ENCODE measurements around the gene NCK2. TPM values are rescaled to one million over a fixed set of nuclear protein-coding genes. Genes with fewer than 3 reads are reported as not detected.

Gene NCK2
- total and polyA plus RNA-seq, 2 of the 13 experiments (the other 11 are each of a cell fraction or from before 2014, with no cell fraction given), result 14.8 to 23.5 TPM

- no peak for TF ChIP-seq ESRRA (CRISPR knock-in tag; IDR thresholded peaks at IDR 0.05; ENCODE audit: low read depth)
- TF ChIP-seq ZBTB46 (CRISPR knock-in tag; IDR thresholded peaks at IDR 0.05; ENCODE audit: borderline replicate concordance), result no peak
- no peak for TF ChIP-seq PITX1 (CRISPR knock-in tag; IDR thresholded peaks at IDR 0.05)
- TF ChIP-seq ZSCAN22 (CRISPR knock-in tag; IDR thresholded peaks at IDR 0.05), result no peak
- peak; percentile 82 for TF ChIP-seq ZNF777 (CRISPR knock-in tag; IDR thresholded peaks at IDR 0.05)
- TF ChIP-seq, protein P1, sequence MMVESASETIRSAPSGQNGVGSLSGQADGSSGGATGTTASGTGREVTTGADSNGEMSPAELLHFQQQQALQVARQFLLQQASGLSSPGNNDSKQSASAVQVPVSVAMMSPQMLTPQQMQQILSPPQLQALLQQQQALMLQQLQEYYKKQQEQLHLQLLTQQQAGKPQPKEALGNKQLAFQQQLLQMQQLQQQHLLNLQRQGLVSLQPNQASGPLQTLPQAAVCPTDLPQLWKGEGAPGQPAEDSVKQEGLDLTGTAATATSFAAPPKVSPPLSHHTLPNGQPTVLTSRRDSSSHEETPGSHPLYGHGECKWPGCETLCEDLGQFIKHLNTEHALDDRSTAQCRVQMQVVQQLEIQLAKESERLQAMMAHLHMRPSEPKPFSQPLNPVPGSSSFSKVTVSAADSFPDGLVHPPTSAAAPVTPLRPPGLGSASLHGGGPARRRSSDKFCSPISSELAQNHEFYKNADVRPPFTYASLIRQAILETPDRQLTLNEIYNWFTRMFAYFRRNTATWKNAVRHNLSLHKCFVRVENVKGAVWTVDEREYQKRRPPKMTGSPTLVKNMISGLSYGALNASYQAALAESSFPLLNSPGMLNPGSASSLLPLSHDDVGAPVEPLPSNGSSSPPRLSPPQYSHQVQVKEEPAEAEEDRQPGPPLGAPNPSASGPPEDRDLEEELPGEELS (CRISPR knock-in tag; IDR thresholded peaks at IDR 0.05), result peak; percentile 11; the same call in 1 of the 2 replicates
- TF ChIP-seq, protein P2, sequence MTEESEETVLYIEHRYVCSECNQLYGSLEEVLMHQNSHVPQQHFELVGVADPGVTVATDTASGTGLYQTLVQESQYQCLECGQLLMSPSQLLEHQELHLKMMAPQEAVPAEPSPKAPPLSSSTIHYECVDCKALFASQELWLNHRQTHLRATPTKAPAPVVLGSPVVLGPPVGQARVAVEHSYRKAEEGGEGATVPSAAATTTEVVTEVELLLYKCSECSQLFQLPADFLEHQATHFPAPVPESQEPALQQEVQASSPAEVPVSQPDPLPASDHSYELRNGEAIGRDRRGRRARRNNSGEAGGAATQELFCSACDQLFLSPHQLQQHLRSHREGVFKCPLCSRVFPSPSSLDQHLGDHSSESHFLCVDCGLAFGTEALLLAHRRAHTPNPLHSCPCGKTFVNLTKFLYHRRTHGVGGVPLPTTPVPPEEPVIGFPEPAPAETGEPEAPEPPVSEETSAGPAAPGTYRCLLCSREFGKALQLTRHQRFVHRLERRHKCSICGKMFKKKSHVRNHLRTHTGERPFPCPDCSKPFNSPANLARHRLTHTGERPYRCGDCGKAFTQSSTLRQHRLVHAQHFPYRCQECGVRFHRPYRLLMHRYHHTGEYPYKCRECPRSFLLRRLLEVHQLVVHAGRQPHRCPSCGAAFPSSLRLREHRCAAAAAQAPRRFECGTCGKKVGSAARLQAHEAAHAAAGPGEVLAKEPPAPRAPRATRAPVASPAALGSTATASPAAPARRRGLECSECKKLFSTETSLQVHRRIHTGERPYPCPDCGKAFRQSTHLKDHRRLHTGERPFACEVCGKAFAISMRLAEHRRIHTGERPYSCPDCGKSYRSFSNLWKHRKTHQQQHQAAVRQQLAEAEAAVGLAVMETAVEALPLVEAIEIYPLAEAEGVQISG (CRISPR knock-in tag; IDR thresholded peaks at IDR 0.05), result no peak
- TF ChIP-seq ZNF780A (CRISPR knock-in tag; IDR thresholded peaks at IDR 0.05), result no peak
- no peak for TF ChIP-seq ZFP82 (CRISPR knock-in tag; IDR thresholded peaks at IDR 0.05; ENCODE audit: borderline replicate concordance)
- no peak for TF ChIP-seq ZMYM4 (CRISPR knock-in tag; IDR thresholded peaks at IDR 0.05)
- TF ChIP-seq, protein P3, sequence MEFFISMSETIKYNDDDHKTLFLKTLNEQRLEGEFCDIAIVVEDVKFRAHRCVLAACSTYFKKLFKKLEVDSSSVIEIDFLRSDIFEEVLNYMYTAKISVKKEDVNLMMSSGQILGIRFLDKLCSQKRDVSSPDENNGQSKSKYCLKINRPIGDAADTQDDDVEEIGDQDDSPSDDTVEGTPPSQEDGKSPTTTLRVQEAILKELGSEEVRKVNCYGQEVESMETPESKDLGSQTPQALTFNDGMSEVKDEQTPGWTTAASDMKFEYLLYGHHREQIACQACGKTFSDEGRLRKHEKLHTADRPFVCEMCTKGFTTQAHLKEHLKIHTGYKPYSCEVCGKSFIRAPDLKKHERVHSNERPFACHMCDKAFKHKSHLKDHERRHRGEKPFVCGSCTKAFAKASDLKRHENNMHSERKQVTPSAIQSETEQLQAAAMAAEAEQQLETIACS (CRISPR knock-in tag; IDR thresholded peaks at IDR 0.05), result no peak
- TF ChIP-seq ZSCAN9 (CRISPR knock-in tag; IDR thresholded peaks at IDR 0.05; ENCODE audit: borderline replicate concordance), result no peak
- TF ChIP-seq KDM5B (CRISPR knock-in tag; IDR thresholded peaks at IDR 0.05; ENCODE audit: borderline replicate concordance), result no peak
- no peak for TF ChIP-seq MIER2 (CRISPR knock-in tag; IDR thresholded peaks at IDR 0.05)
- no peak for TF ChIP-seq NFRKB (IDR thresholded peaks at IDR 0.05)
- TF ChIP-seq, protein P4, sequence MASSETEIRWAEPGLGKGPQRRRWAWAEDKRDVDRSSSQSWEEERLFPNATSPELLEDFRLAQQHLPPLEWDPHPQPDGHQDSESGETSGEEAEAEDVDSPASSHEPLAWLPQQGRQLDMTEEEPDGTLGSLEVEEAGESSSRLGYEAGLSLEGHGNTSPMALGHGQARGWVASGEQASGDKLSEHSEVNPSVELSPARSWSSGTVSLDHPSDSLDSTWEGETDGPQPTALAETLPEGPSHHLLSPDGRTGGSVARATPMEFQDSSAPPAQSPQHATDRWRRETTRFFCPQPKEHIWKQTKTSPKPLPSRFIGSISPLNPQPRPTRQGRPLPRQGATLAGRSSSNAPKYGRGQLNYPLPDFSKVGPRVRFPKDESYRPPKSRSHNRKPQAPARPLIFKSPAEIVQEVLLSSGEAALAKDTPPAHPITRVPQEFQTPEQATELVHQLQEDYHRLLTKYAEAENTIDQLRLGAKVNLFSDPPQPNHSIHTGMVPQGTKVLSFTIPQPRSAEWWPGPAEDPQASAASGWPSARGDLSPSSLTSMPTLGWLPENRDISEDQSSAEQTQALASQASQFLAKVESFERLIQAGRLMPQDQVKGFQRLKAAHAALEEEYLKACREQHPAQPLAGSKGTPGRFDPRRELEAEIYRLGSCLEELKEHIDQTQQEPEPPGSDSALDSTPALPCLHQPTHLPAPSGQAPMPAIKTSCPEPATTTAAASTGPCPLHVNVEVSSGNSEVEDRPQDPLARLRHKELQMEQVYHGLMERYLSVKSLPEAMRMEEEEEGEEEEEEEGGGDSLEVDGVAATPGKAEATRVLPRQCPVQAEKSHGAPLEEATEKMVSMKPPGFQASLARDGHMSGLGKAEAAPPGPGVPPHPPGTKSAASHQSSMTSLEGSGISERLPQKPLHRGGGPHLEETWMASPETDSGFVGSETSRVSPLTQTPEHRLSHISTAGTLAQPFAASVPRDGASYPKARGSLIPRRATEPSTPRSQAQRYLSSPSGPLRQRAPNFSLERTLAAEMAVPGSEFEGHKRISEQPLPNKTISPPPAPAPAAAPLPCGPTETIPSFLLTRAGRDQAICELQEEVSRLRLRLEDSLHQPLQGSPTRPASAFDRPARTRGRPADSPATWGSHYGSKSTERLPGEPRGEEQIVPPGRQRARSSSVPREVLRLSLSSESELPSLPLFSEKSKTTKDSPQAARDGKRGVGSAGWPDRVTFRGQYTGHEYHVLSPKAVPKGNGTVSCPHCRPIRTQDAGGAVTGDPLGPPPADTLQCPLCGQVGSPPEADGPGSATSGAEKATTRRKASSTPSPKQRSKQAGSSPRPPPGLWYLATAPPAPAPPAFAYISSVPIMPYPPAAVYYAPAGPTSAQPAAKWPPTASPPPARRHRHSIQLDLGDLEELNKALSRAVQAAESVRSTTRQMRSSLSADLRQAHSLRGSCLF (CRISPR knock-in tag; IDR thresholded peaks at IDR 0.05; ENCODE audit: borderline replicate concordance), result no peak
These were observed 412 bp upstream of the NCK2 start (continued) for GRCh38 chr2:105744091-105744908.

All from HepG2 (cell line).